Measurements from ENCODE around the gene ACAP2. TPM values are rescaled to one million over a fixed set of nuclear protein-coding genes. Genes with fewer than 3 reads are reported as not detected.

The ACAP2 gene
- polyA plus RNA-seq, 1 donor from 2014 or later, result 71.3 TPM

DNA sequence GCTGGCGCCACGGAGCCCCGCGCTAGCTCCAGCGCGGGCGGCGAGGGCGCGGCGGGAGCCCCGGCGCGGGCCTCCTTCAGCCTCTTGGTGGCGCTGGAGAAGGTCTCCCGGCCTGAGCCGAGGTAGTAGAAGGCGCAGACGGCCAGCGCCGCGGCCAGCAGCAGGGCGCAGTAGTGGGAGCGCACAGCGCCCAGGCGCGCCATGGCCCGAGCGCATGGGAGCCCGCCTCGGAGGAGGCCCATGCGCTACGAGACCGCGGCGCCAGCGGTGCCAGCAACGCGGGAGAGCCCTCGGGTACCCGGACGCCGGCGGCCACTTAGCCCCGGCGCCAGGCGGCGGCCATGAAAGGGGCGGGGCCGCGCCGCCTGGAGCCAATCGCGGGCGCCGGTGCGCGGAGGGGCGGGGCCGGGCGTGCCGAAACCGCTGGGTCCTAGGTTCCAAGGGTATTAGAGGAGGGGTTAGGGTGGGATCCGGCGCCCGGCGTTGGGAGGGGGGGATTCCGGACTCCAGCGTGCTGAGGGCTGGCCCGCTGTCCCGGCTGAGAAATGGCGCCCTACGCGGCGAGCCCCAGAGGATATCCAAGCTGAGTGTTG, 171.9 kb downstream of the ACAP2 start, which contains the start of gene XXYLT1:
XXYLT1 (minus strand) TSS at position 343 of the 593 bp plus-strand sequence; CDS start at position 242, 101 bp downstream.
- H3K36me3 Mint-ChIP-seq, result peaks cover 2% of the 10 kb centered on the region
- no peaks in the 10 kb centered on the region for H3K9me3 Mint-ChIP-seq
- peaks cover 11 to 17% (median 13%) of the 10 kb centered on the region in 3 donors for H3K4me1 Mint-ChIP-seq
- H3K4me3 Mint-ChIP-seq, result peak within 1 kb of the TSS; percentile 87 to 96 (median 90)
- H3K27ac Mint-ChIP-seq, result peak within 1 kb of the TSS; percentile 63 to 92 (median 81)
- no peaks in the 10 kb centered on the region for H3K27me3 Mint-ChIP-seq

DNA sequence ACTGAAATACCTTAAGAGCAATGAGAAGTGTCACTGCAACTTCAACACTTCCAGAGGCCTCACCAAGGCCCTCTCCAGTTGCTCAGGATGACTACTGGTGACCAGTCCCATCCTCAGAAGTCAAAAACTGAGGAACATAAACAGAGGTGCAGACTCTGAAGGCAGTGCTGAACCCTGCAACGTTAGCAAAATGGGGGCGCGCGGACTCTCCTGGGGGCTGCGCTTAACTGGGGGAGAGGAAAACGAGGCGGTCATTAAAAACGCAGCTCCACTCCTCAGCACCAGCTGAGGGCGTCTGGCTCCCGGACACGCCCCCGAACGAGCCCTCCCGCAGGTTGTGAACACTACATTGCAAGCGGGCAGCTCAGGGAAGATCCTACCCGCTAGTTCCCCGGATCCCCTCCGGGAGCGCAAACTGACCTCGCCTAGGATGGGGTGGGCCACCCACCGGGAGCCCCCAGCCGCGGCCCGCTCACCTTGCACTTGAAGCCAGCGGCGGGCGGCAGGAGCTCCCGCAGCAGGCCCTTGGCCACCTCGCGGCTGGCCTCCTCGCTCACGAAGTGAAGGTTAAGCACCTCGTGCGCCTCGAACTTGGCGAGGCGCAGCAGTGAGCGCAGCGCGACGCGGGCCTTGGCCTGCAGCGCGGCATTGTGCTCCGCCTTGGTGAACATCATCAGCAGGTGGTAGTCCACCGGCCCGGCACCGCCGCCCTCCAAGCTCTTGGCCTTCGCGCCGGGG, 172.6 kb downstream of the ACAP2 start:
- H3K9me3 Mint-ChIP-seq, result no peaks in the 10 kb centered on the region
- H3K36me3 Mint-ChIP-seq, result peaks cover 2% of the 10 kb centered on the region
- peaks cover 11 to 17% (median 13%) of the 10 kb centered on the region in 3 donors for H3K4me1 Mint-ChIP-seq
- no peaks in the 10 kb centered on the region for H3K27me3 Mint-ChIP-seq
- peak overlapping the region in 2 of 3 donors; percentile 50 to 82 for H3K27ac Mint-ChIP-seq
- H3K4me3 Mint-ChIP-seq, result peak overlapping the region; percentile 80 to 90 (median 90)

DNA sequence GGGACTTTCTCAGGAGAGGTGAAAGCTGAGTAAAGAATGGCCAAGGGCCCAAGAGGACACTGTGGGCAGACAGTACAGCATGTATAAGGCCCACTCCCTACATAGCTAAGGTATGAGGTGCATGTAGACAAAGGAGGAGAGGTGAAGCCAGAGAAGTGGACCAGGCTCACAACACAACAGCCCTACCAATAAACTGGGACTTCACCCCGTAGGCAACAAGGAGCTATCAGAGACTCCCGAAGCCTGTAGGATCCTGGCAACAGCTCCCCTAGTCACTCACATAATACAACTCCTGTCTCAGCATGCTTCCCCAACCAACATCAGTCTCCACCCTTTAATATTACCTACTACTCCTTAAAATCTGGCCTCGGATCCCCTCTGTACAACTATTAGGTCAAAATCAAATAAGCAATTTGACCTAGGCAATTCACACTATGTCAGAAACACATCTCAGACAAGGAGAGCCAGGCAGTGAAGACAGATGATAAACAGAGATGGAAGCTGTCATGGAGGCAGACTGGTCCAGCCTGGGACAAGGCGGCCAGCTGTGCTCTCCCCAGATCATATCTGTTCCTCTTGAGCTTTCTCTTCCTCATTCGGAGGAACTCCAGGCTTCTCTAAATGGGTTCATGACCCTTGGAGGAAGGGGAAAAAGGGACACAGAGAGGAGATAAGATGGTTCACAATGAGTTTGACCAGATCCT, 173.3 kb downstream of the ACAP2 start:
- Mint-ChIP-seq H3K27ac (peak overlapping the region; percentile 8 to 82 (median 50)), H3K27me3 (no peaks in the 10 kb centered on the region), H3K9me3 (no peaks in the 10 kb centered on the region), H3K4me1 (peaks cover 11 to 18% (median 13%) of the 10 kb centered on the region in 3 donors), H3K36me3 (peaks cover 2% of the 10 kb centered on the region), H3K4me3 (peak overlapping the region; percentile 80 to 90 (median 90))

DNA sequence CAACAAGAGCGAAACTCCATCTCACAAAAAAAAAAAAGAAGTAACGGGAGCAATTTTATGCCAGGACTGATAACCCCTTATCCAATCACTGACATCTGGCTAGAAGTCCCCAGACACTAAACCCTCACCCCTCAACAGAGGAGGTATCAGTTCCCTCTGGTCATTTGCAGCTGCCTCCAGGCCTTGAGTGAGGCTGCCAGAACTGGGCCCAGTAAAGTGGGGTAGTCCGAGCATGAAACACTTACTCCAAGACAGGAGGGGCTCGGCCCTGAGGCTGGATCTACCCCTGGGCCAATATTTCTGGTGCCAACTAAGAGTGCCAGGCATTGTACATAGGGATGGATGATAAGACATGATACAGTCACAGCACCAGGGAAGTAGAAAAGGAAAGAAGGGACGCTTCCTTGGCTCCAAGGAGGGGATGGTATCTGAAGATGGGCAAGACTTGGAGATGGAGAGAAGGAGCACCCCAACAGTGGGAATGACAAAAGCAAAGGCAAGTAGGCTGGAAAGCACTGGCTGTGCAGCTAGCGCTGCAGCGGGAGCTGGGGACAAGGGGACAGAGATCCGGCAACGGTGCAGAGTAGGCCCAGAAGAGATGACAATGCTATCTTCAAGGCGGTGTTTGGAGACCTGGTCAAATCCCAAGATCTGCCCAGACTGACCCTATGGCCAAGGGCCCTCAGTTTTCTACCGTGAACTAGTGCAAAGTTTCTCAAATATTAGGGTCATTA, 174.1 kb downstream of the ACAP2 start:
- Mint-ChIP-seq H3K27me3 (no peaks in the 10 kb centered on the region), H3K4me1 (peaks cover 11 to 20% (median 13%) of the 10 kb centered on the region in 3 donors), H3K9me3 (no peaks in the 10 kb centered on the region), H3K27ac (peak overlapping the region in 1 of 3 donors; percentile 82), H3K36me3 (peaks cover 2% of the 10 kb centered on the region), H3K4me3 (peak overlapping the region in 2 of 4 donors; percentile 39 to 89)

DNA sequence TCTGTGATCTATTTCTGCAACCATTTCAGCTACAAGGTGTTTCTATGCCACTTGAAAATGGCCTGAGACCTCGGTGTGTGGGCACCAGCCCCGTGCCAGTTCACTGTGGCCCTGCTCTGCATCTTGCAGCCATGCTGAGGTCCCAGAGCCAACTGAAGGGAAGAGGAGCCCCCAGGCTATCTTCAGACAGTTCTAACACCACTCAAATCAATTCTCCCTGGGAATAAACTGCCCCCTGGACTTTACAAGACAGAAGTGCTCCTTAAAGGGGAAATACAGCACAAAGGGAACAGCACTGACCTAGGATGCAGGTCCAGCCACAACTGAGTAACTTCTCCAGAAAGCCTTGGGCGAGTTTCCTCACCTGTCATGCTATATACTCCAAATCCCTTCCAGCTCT, 175.7 kb downstream of the ACAP2 start:
- H3K27me3 Mint-ChIP-seq, result no peaks in the 10 kb centered on the region

DNA sequence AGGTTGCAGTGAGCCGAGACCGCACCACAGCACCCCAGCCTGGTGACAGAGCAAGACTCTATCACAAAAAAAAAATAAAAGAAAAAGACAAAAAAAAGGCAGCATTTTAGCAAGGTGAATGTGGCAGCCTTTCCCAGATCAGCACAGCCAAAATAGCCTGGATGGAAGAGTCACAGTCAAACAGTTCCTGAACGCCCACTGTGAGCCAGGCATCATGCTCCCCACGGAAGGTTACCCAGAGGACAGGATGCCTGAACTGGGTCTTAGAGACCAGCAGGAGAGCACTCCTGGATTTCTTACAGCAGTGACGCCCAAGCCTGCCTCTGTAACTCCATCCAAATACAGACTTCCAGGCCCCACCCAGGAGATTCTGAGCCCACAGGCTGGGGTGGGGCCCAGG, 176.4 kb downstream of the ACAP2 start:
- H3K4me3 Mint-ChIP-seq, result no peak overlapping the region
- no peak overlapping the region for H3K27ac Mint-ChIP-seq
- H3K4me1 Mint-ChIP-seq, result peaks cover 7 to 10% (median 10%) of the 10 kb centered on the region in 3 donors
- H3K27me3 Mint-ChIP-seq, result no peaks in the 10 kb centered on the region
- no peaks in the 10 kb centered on the region for H3K9me3 Mint-ChIP-seq
- peaks cover 2% of the 10 kb centered on the region for H3K36me3 Mint-ChIP-seq

More for the DNA sequence above, 175.7 kb downstream of the ACAP2 start:
- peak overlapping the region in 1 of 4 donors; percentile 52 for H3K4me3 Mint-ChIP-seq
- H3K27ac Mint-ChIP-seq, result no peak overlapping the region
- H3K36me3 Mint-ChIP-seq, result peaks cover 2% of the 10 kb centered on the region
- H3K9me3 Mint-ChIP-seq, result no peaks in the 10 kb centered on the region
- peaks cover 9 to 16% (median 13%) of the 10 kb centered on the region in 3 donors for H3K4me1 Mint-ChIP-seq

DNA sequence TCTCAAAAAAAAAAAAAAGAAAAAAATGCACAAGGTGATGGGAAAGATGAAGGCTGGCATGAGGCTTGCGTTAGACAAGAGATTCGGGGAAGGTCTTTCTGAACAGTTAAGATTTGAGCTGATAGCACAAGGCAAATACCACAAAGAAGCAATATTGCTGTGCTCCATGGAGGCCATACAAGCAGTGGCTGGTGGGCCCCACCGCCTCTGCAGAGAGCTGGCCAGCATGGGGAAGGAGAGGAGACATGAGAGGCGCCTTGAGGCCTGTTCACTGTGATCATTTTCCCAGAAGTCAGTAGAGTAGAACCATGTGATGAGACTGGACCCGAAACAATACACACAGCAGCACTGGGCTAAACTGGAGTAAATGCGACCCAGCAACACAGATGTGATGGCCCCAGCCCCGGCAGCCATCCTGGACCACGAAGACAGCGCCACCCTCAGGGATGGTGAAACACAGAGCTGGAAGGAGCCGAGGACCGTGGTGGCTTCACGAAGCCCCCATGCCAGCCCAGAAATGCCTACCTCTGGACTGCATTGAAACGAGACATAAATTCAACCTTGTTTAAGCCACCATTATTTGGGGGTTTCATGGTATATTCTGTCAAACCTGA, 177.3 kb downstream of the ACAP2 start:
- no peak overlapping the region for H3K27ac Mint-ChIP-seq
- H3K4me1 Mint-ChIP-seq, result peaks cover 9 to 15% (median 10%) of the 10 kb centered on the region in 3 donors
- peak overlapping the region in 1 of 4 donors; percentile 34 for H3K4me3 Mint-ChIP-seq
- H3K9me3 Mint-ChIP-seq, result no peaks in the 10 kb centered on the region
- no peaks in the 10 kb centered on the region for H3K27me3 Mint-ChIP-seq
- H3K36me3 Mint-ChIP-seq, result peaks cover 2% of the 10 kb centered on the region

DNA sequence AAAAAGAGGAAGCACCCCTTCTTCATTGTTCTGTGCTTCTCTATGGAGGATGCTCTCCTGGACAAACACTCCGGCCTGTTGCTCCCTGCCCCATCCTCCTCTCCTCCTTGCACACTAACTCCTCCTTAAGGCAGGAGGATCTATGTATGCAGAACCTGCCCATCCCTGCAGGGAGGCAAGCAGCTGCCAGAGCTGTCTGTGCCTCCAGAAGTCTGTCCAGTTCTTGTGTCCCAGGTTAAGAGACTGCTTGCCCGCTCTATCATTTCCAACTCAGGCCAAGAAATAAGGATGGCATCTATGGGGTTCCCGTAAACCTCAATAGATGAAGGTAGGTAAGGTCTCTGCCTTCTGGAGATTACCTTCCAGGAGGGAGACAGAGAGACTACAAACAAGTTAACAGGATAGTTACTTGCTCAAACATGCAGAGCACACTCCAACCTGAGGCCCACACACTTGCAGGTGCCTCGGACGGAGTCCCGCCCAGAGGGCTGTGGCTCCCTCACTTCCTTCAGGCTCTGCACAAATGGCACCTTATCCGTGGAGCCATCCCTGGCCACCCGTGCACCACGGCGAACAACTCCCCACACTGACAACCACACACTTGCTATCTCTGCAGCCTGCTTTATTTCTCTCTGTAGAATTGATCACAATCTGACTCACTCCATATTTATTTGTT, 178.8 kb downstream of the ACAP2 start:
- H3K9me3 Mint-ChIP-seq, result no peaks in the 10 kb centered on the region
- no peaks in the 10 kb centered on the region for H3K36me3 Mint-ChIP-seq
- H3K27ac Mint-ChIP-seq, result peak overlapping the region in 1 of 3 donors; percentile 42
- H3K27me3 Mint-ChIP-seq, result no peaks in the 10 kb centered on the region
- H3K4me1 Mint-ChIP-seq, result peaks cover 2 to 10% (median 4%) of the 10 kb centered on the region in 3 donors
- peak overlapping the region in 1 of 4 donors; percentile 61 for H3K4me3 Mint-ChIP-seq

DNA sequence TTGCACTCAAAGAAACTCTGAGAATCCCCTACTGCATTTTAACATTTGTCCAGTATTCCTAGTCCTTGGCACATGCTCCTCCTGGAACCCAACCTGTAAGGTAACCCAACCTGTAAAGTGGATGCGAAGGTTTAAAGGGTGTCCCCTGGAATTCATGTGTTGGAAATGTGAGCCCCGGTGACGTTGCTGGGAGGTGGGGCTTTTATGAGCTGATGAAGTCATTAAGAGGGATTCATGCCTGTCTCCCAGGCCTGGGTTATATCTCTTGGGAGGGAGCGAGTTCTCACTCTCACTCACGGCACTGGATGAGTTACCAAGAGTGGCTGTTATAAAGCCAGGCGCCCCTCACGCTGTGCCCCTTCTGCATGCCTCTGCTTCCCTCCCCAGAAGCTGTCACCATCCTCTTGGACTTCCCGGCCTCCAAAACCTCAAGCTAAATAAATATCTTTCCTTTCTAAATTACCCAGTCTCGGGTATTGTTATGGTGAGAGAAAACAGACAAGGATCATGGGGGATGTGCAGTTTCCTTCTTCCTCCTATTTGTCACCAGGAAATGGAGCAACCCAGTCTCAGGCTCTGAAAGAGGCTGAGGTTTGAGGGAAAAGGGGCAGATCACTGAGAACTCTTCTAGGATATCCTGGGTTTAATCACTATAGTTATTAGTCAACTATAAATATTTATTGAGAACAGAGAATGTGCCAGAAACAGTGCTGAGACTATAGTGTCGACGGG, 179.5 kb downstream of the ACAP2 start:
- Mint-ChIP-seq H3K27me3 (no peaks in the 10 kb centered on the region), H3K4me1 (peaks cover 6 to 12% (median 8%) of the 10 kb centered on the region in 3 donors), H3K27ac (peak overlapping the region in 1 of 3 donors; percentile 42), H3K36me3 (no peaks in the 10 kb centered on the region), H3K9me3 (no peaks in the 10 kb centered on the region), H3K4me3 (peak overlapping the region in 1 of 4 donors; percentile 64)

DNA sequence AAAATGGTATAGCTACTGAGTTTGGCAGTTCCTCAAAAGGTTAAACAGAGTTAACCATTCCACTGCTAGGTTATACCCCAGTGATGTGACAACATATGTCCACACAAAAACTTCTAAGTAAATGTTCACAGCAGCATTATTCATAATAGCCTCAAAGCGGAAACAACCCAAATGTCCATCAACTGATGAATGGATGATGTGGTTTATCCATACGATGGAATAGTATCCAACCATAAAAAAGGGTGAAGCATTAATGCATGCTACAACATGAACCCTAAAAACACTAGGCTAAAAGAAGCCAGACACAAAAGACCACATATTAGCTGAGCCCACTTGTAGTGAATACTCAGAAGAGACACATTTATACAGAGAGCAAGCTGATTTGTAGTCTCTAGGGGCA, 180.9 kb downstream of the ACAP2 start:
- Mint-ChIP-seq H3K27ac (peak overlapping the region in 1 of 3 donors; percentile 82), H3K36me3 (no peaks in the 10 kb centered on the region), H3K4me3 (peak overlapping the region in 2 of 4 donors; percentile 13 to 64)

DNA sequence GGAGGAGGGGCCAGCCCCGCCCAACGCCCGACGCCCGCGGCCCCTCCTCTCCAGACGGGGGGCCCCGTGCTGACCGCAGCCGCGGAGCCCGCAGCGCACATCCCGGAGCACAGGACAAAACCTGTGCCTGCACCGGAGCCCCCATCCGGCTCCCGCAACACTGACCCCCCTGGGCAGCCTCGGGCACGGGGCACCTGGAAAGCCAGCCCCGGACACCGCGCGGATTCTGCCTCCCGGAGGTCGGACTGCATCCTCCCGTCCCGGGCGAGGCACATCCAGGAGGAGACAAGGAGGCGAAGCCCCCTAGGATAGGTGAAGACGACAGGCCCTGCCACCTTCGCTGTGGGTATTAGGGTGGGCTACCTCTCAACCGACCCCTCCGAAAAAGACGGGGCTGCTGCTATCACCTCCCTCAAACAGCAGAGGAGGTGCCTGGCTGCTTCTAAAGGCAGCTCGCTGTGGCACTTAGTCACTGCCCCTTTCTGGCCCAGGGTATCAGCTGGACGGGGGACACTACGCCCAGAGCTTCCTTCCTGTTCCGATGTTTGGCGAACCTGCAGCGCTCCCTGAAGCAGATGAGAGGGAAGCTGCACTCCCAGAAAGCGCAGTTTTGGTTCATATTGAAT, 182.4 kb downstream of the ACAP2 start:
- no peaks in the 10 kb centered on the region for H3K36me3 Mint-ChIP-seq
- peak overlapping the region; percentile 72 to 85 (median 84) for H3K4me3 Mint-ChIP-seq
- H3K4me1 Mint-ChIP-seq, result peaks cover 10 to 13% (median 11%) of the 10 kb centered on the region in 3 donors
- no peaks in the 10 kb centered on the region for H3K9me3 Mint-ChIP-seq
- peak overlapping the region; percentile 31 to 93 (median 62) for H3K27ac Mint-ChIP-seq
- H3K27me3 Mint-ChIP-seq, result no peaks in the 10 kb centered on the region

More for the DNA sequence above, 180.9 kb downstream of the ACAP2 start:
- Mint-ChIP-seq H3K9me3 (no peaks in the 10 kb centered on the region), H3K27me3 (no peaks in the 10 kb centered on the region), H3K4me1 (peaks cover 9 to 13% (median 10%) of the 10 kb centered on the region in 3 donors)

DNA sequence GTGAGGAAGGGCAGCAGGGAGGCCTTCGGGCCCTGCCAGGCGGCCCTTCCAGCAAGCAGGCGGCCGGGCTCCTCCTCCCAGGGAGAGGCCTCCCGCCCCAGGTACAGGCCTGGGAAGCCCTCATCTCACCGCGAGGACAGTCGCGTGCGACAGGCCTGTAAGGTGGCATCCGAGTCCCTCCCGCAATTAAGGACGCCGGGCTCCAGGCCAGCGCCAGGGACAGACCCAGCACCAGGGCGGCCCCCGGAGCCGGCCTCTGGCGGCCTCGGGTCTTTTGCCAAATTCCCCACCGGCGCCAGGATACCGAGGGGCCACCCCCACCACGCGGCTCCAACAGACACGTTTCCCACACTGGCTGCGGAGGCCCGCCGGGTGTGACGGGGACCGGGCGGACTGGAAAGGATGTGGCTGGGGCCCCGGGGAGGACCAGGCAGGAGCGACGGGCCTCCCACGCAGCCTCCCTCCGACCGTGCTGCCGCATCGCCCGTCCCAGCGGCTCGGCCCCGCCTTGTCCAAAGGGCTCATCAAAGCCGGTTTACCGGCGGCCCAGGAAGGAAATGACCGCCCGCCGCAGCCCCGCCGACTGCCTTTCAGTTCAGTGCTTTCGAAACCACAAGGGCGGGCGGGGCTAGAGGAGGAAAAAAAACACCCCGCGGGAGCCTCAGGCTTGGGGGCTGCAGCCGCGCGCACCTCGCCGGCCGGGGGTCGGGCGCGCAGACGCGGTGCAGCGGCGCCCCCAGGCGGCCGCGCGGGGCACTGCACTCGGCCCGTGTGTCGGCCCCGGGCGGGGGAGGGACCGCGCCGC, 183.1 kb downstream of the ACAP2 start:
- H3K27me3 Mint-ChIP-seq, result no peaks in the 10 kb centered on the region
- no peaks in the 10 kb centered on the region for H3K36me3 Mint-ChIP-seq
- no peaks in the 10 kb centered on the region for H3K9me3 Mint-ChIP-seq
- peak overlapping the region; percentile 68 to 89 (median 80) for H3K4me3 Mint-ChIP-seq
- H3K27ac Mint-ChIP-seq, result peak overlapping the region; percentile 22 to 95 (median 92)
- H3K4me1 Mint-ChIP-seq, result peaks cover 10 to 13% (median 11%) of the 10 kb centered on the region in 3 donors

Measured in IgD-negative memory B cell (primary cell).